Esophagus mucosa (tissue), 1 donor: Measurements from ENCODE around the gene ZNF692. TPM values are rescaled to one million over a fixed set of nuclear protein-coding genes. Genes with fewer than 3 reads are reported as not detected.
A peak's percentile ranks its signal among the peaks of the same experiment; 100 is the strongest.

Source experiments
- ATAC-seq: fragments of 200-7000 bp; cut with Tn5 transposase; one replicate; pipeline ENCODE4 v1.9.1; 2020
- total RNA-seq: library from RNA; stranded (reverse); gene quantifications from one replicate; pipeline ENCODE4 v1.2.4, GENCODE V29; 2023
- donor health status: DM: yes; HTN: yes; CAD: no.

The ZNF692 gene
- total RNA-seq, 1 donor from 2014 or later: 16.6 TPM

DNA sequence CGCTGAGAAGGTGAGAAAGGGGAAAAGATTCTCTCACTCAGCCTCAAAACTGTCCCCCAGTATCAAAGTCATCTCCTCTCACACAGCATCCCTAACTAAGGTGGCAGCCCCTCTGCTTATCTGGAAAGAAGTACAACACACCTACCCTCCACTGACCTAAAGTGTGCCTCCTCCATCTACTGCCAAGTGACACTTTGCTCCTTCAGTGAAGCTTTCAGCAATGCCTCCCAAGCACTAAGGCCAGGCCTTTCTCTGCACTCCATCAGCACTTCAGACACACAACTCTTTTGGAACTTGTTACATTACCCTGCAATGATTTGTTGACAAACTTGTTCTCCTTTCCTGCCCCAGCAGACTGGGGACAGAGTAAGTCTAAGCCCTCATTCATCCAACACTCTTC lies 34.6 kb downstream of the ZNF692 start:
- ATAC-seq: no peak

DNA sequence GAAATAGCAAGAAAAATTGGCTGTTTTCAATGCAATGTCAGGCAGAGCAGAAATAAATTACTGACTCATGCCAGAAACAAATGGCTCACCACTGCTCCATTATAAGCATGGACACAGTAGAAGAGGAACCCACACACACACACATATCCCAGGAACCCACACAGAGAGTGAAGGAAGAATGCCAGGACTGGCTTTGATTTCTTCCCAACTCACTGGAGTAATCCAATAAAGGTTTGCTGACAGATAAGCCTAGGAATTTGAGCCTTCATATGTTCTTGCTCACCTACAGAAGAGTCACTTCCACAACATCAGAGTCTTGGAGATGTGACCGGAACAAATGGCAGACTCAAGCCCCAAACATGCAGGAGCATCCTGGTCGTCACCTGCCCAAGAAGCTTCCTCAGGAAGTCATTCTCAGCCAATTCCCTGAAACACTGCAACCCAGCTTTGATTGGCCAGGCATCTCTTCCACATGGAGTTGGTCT lies 35.3 kb downstream of the ZNF692 start:
- no peak for ATAC-seq

DNA sequence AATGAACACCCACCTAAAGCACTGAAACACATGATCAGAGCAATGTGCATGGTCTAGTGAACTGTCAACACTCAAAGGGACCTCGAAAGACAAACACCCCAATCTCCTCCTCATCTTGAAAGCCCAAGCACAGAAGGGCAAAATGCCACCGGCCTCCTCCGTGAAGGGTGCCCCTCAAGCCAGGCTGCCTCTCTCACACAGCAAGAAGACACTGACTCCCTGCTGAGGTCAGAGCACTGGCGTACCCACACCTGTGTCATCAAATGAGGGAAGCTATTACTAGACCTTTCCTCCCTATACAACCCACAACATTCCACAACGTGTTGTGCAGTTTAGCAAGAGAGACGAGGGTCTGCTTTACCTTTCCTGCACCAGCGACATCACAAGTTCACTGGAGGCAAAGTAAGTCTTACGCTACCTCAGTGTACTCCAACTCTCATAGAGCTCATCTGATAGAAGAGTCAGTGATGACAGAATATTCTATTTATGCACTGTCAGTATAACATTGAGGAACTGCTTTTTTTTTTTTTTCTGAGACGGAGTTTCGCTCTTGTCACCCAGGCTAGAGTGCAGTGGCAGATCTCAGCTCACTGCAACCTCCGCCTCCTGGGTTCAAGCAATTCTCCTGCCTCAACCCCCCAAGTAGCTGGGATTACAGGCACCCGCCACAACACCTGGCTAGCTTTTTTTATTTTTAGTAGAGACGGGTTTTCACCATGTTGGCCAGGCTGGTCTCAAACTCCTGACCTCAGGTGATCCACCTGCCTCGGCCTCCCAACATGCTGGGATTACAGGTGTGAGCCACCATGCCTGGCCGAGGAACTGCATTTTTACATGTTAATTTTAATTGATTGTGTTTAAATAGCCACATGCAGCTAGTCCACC lies 36.5 kb downstream of the ZNF692 start:
- ATAC-seq: no peak

DNA sequence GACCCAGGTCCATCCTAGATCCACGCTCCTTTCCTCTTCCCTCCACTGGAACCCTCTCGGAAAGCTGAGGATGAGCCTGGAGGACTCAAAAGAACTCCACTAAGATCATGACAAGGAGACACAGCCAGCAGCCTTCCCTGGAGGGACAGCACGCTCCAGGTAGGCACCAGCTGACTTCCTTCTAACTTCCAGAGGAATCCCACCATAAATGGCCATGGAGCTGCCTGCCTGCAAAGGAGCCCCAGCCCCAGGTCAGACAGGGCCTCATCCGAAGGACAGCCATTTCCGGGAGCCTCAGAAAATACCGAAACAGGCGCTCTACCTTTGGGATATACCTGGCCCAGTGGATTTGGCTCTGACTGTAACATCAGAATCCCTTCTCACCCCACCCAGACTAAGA lies 37.2 kb downstream of the ZNF692 start:
- no peak for ATAC-seq

DNA sequence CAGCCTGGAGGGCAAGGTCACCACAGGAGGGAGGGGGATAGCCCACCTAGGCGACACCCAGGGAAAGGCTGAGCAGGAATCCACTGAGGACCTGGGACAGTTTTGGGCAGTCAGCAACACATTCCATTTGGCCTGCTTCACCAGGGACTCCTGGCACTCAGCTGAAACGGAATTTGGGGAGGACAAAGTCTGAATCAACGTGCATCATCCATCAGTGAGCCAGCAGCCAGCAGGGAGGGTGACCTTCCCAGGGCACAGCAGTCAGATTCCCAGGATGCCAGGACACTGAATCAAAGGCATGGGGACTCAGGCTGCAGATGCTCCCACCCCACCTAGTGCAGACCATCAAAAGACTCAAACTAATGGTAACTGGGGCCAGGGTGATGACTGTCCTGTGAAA lies 37.8 kb downstream of the ZNF692 start:
- ATAC-seq: no peak

DNA sequence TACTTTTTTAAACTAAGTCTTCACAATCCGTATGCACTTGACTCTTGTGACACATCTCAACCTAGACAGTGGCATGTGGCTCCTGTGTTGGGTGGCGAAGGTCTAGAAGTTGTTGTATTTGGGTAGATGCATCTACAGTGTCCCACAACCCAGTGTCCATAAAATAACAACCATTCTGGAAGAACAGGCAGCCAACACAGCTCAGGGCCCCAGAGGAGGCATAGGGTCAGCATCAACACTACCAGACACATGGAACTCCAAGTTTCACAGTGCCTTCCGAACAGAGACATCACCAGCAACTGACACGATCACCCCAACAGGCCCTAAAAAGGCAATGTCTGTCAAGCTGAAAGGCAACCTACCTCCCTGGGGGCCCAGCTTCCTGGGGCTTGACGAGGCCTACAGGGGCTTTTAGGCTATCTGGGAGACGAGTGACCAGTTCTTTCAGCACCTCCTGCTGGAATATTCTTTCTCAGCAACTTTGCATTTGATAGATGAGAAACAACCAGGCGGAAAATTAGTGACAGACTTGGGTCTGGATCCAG lies 38.8 kb downstream of the ZNF692 start:
- no peak for ATAC-seq

DNA sequence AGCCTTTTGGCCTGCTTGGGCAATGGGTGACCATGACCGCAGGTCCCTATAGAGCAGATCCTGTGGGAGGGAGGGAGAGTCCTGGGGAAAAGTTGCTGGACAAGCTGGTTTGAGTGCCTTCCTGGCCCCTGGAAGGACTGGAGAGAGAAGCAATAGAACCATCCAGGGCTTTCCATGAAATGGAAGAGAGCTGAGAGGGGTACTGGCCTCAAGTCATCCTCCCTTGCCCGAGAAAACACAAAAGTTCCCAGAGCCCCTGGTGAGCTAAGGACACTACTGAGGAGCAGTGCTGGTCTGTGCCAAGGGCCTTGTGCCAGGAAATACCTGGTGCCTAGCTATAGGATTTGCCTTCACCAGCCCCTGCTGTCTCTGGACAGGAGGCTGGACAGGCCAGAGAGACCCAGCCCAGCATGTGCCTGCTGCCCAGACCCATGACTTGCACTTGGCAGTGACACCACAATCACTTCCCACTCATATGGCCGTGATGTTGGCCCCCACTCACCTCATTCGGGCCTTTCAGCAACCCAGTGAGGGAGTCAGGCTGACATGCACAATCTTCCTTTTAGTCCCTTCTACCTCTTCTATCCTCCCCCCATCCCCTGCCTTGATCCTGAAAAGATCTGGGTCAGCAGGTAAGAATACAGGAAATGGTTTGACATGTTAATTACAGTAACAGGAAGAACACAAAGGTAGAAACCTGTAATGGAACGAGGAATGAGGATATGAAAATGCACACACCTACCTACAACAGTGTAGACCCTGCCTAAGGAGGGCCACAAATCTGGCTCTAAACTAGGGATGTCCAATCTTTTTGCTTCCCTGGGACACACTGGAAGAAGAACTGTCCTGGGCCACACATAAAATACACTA lies 40.1 kb downstream of the ZNF692 start:
- peak; percentile 63 for ATAC-seq

DNA sequence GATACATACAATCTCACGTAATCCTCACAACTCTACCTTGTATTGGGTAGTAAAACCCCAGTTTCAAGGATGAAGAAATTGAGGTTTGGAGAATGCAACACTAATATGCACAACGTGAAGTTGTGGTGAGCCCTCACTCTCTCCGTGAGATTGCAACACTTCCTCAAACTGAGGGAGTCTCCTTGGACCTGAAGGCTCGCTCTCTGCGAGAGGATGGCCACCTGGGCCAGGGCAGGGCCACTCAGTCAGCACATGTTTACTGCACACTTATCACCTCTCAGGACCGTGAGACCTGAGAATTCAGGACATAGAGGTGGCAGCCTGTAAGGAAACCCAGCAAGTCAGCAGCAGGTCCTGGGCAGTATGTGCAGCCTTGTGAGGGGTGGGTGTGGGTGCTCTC lies 41.8 kb downstream of the ZNF692 start:
- ATAC-seq: no peak

DNA sequence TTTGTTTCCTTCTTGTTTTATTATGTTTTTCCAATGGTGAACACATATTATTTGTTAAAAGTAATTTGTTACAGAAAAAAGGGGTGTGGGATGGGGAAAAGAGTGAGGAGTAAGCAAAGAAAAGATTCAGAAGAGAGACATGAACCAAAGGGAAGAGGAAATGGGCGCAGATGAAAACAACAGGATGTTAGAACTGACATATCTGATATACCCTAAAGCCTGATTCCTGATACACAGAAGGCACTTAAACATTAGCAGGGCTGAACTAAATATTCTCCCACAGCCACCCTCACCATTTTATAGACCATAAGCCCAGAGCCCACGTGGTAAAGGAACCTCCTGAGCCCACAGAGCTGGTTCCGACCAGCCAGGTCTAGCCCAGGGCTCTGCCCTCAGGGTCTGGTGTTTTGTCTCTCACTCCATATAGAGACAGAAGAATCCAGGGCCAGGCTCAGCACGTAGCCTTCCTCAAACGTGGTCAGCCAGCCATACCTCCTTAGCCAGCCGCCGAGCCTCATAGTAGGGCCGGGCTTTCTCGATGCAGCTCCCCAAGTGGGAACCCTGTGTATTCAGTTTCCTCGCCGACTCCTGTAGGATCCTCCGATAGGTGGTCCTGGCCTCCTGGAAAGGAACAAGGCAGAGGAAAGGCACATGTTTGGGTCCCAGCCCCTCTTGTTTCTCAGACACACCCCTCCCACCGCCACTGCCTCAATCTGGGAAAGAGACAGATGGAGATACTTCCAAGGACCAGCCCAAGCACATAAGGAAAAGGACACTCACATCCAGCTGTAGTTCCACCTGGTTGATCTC lies 42.6 kb downstream of the ZNF692 start:
- no peak for ATAC-seq

DNA sequence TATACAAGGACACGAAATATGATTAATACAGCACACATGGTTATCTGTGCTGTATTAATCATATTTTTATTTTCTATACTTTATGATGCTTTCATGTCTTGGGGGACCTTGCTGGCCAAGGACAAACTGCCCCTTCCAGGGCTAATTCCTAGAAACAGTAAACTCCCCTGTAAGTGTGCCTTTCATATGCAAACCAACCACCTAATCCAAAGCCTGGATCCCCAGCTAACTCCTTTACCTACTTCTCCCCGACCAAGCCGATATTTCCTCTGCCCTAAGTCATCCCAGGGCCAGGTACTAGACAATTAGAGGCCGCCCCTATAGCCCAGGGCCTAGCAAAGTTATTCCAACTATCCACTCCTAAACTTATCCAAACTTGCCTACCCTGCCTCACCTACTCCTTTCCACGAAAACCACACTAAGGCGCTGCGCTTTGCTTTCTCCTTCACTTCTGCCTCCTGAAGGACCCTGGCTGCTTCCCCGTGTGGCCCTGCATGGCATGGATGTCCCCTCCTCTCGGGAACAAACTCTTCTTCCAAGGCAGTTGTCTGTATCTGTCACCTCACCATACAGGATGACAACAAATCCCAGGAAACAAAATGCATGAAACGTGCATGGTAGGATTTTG lies 43.4 kb downstream of the ZNF692 start:
- ATAC-seq: no peak

DNA sequence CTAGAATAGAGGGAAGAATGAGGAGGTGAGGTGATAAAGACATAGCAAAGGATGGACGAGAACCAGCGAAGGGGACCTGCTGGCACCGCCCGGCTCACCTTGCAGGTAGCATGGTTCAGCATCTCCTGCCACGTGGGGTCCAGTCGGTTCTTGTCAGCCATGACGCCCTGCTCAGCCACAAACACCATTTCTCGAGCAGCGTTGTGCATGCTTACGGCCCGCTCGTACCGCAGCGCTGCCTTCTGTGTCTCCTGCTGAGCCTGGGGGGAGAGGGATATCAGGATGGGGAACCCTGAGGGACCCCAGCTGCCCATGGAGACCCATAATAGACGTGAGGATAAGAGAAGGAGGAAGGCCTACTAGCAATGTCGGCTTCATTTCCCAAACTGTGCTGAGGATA lies 44.5 kb downstream of the ZNF692 start:
- no peak for ATAC-seq

DNA sequence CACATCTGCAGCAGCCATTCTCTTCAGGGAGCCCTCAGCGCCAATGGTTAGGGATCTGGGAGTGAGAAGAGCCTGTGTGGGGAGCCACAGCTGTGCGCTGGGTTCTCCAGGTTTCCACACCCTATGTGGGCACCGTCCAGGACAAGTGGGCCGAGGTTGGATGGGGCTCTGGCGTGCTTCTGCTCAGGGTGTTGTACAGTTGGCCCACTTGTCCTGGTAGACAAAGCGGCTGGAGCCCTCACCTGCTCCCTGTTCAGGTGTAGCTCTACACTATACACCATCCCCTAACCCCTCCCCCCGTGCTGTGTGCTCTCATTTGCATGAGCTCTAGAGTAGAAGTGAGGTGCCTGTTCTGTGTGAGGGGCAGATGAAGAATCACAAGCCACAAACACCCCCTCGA lies 45.3 kb downstream of the ZNF692 start:
- no peak for ATAC-seq

DNA sequence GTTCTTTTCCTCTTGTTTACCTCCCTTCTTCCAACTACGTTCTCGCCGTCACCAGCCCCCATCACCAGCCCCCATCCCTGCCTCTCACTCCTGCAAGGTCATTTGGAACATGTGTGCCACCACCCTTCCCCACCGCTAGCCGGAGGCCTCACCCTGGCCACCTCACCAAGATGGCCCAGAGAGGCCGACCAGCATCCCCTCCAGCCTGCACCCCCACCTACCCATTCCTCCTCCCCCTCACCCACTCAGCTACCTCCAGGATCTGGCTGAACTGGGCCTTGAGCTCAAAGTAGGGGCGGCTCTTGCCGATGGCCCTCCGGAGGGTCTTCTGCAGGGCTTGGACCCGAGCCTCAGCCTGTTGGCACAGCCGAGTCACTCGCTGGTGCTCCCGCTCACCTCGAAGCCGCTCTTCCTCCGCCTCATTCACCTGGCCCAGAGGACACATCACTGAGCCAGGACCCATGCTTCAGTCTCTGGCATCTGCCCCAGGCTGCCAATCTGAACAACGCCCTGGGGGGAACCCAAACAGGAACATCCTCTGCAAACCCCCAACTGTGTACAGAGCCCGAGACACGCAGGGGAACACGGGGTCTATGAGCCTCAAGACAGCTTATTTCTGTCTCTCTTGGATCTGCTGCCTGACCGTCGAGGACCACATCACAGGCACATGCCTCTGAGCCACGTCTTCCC lies 46.0 kb downstream of the ZNF692 start:
- ATAC-seq: no peak

DNA sequence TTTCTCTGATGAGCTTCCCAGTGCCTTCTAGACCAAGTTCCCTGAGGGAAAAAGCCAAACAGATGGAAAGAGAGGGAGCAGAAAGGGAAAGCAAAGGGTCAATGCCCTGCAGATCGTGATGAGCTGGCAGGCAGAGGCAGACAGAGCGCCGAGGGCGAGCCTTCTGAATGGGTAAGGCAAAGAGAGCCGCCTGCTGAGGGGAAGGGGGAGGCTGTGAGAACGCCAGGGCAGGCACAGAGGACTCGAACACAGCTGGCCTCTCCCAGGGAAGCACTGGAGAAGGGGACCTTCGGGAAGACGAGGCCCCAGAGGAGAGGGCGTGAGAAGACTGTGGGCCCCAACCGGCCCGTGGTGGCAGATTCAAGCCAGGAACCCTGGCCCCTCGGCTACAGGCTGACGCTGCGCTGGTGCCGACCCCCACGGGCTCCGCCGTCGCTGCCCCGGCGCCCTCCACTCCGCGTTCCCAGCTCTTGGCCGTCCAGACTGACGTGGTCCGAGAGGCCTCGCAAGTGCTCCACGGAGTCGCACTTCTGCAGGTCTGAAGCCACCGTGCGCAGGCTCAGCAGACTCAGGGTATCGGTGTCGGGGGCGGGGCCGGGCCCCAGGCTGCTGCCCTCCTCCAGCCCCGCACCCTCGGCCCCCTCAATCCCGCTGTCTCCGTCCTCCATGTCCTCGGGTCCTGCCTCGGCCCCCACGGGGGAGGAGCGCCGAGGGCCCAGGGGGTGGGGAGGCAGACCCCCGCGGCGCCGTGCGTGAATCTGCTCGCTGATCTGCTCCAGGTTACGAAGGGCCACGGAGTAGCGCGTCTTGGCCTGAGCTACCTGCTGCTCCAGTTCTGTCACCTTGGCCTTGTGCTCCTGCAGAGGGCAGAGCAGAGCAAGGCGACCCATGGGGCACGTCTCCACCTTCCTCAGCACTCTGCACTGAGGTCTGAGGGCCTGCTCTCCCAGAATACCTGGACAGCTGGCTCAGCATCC lies 47.1 kb downstream of the ZNF692 start:
- peak; percentile 59 for ATAC-seq

DNA sequence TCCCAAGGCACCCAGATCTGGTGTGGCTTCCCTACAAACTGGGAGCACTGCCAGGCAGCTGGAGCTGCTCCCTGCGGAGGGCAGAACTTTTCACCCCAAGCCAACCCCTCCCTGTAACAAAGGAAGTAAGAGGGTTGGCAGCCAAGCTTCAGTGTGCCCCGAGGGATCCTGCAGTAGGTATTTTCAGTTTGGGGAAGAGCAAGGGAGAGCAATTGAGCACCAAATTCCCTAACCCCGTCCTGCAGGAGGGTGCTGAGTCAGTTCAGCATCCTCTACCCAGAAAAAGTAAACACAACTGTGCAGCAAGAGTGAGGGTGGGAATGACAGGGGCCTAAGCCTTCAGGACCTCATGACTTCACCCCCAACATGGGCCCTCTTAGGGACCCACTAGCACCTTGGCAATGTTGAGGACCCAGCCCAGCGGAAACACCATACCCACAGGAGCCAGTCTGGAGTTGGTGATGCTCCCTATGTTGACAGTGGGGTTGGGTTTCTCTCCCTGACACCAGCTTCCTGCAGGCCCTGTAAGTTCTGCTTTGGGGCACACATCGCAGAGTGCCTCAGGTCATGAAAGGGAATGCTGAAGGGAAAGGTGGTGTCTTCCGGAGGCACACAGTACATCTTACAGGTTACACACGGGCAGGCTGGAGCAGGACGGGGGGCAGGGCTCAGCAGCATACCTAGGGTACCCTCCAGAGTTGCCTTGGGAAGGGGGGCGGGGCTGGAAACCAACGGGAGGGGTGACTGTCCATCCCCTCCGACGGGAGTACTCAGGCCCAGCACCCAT lies 48.0 kb downstream of the ZNF692 start:
- ATAC-seq: peak; percentile 78

DNA sequence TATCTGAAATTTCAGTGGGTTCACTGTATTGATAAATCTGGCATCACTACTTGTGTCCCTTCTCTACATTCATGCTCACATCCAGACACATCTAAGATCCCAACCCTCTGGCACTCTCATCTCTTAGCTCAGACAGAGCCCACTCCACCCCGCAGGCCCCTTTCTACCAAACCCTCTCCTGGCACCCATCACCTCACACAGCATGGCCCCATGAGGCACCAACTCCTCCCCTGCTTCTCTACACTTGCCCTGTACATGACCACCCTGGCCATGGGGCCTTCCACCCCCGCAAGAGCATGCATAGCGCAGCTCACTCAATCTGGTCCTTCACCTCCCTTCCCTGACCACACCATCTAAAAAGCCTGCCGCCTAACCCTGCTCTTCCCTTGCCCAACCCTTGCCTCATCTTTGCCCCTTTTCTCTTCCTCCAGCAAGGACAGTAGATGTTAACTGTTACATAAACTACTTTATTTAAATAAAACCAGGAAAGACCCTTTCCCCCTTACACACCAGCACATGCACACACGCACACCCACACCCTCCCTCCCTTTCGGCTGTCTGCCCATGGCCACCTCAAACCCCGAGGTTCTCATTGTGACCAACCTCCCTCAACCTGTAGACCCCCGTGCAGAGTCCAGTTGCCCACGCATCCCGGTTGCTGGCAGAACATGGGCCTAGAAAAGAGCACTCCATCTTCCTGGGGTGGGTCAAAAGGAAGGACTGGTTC lies 48.7 kb downstream of the ZNF692 start:
- ATAC-seq: no peak

DNA sequence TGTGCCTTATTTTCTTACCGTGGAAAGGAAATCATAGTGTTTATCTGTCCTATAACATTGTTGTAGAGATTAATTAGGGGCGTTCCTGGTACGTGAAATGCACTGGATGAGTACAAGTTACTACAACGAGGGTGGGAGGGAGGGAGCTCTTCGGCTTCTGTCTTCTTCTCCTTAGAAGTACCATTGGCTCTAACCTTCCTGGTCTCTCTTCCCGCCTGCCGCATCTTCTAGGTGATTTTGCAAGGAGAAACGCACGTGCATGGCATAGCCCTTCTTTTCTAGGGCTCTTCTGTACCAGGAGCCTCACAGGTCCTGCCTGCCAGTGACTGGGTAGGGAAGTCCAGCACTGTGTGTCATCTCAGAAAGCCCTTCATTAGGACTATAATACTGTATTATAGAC lies 50.0 kb downstream of the ZNF692 start:
- ATAC-seq: no peak

DNA sequence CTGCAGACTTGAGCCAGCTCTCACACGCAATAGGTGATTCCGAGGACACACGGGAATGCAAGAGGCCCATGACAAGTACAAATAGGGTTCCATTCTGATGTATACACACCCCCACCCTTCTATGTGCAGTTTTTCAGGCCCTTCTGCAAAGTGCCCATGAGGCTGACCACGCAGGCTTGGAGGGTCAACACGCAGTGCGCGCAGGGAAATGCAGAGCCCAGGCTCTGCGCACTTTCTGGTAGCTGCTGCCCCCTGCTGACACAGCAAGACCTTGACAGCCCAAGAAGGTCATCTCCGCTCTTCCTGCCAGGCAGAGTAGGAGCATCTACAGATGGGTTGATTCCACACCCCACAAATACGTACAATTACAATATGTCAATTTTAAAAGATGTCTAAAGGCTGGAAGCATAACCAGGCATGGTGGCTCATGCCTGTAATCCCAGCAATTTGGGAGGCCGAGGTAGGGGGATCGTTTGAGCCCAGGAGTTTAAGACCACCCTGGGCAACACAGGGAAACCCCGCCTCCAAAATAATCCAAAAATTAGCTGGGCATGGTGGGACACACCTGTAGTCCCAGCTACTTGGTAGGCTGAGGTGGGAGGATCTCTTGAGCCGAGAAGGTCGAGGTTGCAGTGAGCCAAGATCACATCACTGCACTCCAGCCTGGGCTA lies 51.7 kb downstream of the ZNF692 start:
- peak; percentile 42 for ATAC-seq
